Dermis lymphatic vessel endothelial cell (primary cell): ENCODE measurements around the gene FBXO27. TPM values are rescaled to one million over a fixed set of nuclear protein-coding genes. Genes with fewer than 3 reads are reported as not detected.

ENCODE experiments used
- total RNA-seq: library from RNA; depleted of rRNA; stranded (reverse); fragments of >200 nt; gene quantifications from 2 replicates; pipeline ENCODE4 v1.2.1, GENCODE V29; 2014

The FBXO27 gene, protein sequence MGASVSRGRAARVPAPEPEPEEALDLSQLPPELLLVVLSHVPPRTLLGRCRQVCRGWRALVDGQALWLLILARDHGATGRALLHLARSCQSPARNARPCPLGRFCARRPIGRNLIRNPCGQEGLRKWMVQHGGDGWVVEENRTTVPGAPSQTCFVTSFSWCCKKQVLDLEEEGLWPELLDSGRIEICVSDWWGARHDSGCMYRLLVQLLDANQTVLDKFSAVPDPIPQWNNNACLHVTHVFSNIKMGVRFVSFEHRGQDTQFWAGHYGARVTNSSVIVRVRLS
- 0.52 and 0.76 TPM in 2 replicates for total RNA-seq

GRCh38 chr19:39032063-39032918 is at the start of gene FBXO27:
FBXO27 (minus strand) TSS chr19:39032549; CDS start chr19:39032227, 322 bp downstream.

DNA sequence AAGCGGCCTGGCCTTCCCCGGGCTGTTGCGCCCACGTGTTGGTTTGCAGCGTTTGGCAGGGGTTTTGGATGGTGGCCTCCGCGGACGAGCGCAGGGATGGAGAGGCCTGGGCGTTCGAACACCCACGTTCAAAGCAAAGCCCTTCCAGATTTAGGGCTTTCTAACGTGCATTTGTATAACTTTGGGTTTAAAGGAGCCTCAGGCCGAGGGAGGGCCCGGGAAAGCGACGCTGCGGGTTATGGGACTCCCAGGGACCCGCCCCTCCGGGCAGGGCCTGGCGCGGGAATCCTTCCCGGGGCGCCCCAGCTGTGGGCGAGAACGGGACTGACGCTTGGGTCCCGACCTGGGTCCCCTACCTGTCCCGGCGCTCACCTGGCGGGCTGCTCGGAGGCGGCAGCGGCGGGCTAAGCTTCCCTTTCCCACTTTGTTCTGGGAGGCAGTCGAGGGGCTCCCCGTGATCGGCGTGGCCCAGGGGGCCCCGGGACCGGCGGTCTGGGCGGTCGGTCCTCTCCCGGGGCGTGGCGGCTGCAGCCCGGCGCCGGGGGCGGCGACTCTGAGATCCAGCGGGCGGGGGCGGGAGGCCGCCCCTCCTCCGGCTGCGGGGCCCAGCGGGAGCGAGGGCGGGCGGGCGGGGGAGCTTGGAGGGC is 57.0 kb downstream of the FBXO27 start, which contains the start of gene FBXO17:
TSS of gene FBXO17 (minus strand) at position 529 of the 647 bp plus-strand sequence. CDS start 25,423 bp downstream, outside the sequence.

Other genes starting within 250 kb of the FBXO27 start
- gene LGALS7B, start 243.3 kb downstream of the FBXO27 start, total RNA-seq = 0.43 TPM in 1 of 2 replicates, not detected in the other
- gene LGALS4, start 219.6 kb downstream of the FBXO27 start, total RNA-seq = 0.34 TPM in 1 of 2 replicates, not detected in the other
- 44.8 and 52.9 TPM in 2 replicates for gene ECH1, start 200.8 kb downstream of the FBXO27 start, total RNA-seq
- 276 and 279 TPM in 2 replicates for gene HNRNPL, start 182.6 kb downstream of the FBXO27 start, total RNA-seq
- 9.9 and 10.7 TPM in 2 replicates for gene RINL, start 154.3 kb downstream of the FBXO27 start, total RNA-seq
- gene SIRT2, start 132.9 kb downstream of the FBXO27 start, total RNA-seq = 78.6 and 82.8 TPM in 2 replicates
- 6.5 and 10.4 TPM in 2 replicates for gene NFKBIB, start 132.6 kb downstream of the FBXO27 start, total RNA-seq
- not detected in 2 replicates for gene CCER2, start 120.4 kb downstream of the FBXO27 start, total RNA-seq
- gene SARS2, start 101.8 kb downstream of the FBXO27 start, total RNA-seq = 16.9 and 23.1 TPM in 2 replicates
- 35.8 and 37.0 TPM in 2 replicates for gene MRPS12, start 101.6 kb downstream of the FBXO27 start, total RNA-seq
- gene FBXO17, start 56.8 kb downstream of the FBXO27 start, total RNA-seq = 15.8 and 23.6 TPM in 2 replicates
- gene ACP7, start 51.8 kb upstream of the FBXO27 start, total RNA-seq = under 0.01 TPM in 1 of 2 replicates, not detected in the other
- gene PAK4, start 93.2 kb upstream of the FBXO27 start, total RNA-seq = 3.1 and 4.6 TPM in 2 replicates
- not detected in 2 replicates for gene NCCRP1, start 164.4 kb upstream of the FBXO27 start, total RNA-seq
- gene SYCN, start 171.7 kb upstream of the FBXO27 start, total RNA-seq = not detected in 2 replicates
- gene IFNL3, start 212.5 kb upstream of the FBXO27 start, total RNA-seq = not detected in 2 replicates
- not detected in 2 replicates for gene IFNL4, start 216.3 kb upstream of the FBXO27 start, total RNA-seq
- not detected in 2 replicates for gene IFNL2, start 235.8 kb upstream of the FBXO27 start, total RNA-seq